GM18498 (cell line): ENCODE measurements around the gene GATD1.

Experiments
- ATAC-seq: cut with Tn5 transposase; IDR thresholded peaks from one replicate; pipeline ENCODE4 v1.9.1; 2021; ENCODE audit warnings: mild to moderate bottlenecking, moderate library complexity; ENCODE audit not compliant: unreplicated experiment

GATD1 gene

DNA sequence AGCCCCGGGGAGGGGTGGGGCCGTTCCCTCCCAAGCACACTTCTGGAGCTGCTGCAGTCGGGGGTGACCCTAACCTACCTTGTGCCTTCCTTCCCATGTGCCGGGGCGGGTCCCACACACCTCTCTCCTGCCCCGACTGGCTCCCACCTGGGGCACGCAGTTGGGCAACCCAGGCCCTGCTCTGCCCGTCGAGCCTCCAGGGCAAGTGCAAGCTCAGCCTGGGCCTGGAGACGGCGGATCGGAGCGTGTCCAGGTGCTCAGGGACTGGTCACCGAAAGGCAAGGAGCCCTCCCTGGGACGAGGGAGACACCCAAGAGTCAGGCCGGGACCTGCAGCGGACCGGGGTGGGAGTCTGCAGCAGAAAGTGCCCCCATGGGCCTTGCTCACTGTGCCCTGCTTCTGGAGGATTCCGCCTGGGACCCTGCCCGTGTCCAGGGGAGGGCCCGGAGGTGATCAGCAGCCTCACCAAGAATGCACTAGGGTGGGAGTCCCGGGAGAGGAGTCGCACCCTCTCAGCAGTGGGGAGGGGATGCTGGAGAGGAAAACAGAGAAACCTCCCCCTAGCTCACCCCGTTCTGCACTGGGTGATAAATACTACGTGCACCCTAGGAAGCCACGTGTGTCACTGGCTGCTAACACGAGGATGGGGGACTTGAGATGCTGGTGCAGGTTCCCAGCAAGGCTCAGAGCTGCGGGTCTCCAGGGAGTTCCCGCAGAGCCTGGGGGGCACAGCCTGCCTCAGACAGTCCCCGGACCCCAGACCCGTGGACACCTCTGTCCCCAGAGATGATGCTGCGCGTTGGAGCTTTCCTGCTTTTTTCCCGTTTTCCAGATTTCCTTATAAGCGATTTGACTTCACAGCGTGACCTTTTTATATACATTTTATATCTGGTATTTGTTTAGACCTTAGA, 5.2 kb upstream of the GATD1 start:
- ATAC-seq: no peak

DNA sequence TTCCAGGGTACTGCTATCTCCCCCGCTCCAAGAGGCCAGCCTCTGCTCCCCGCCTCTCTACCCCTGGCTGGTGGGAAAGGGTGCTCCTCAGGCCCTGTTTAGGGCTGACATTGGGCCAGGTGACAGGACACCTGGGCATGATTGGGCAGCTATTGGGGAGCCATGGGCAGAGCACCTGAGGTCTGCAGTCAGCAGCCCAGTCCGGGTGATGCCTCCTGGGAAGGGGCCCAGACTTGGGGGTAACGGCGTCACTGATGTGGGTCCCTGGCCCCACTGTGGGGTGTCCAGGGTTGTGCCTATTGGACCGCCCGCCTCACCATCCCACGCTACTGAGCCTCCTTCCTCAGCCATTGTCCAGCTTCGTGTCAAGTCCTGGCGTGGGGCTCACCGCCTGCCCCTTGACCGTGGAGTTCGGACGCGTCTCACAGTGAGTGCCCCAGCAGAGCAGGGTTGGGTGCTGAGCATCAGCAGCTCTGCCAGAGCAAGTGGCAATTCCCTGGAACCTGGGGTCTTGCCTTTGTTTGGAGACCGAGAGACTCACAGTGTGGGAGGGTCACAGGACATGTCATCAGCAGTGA, 2.8 kb upstream of the GATD1 start:
- no peak for ATAC-seq

DNA sequence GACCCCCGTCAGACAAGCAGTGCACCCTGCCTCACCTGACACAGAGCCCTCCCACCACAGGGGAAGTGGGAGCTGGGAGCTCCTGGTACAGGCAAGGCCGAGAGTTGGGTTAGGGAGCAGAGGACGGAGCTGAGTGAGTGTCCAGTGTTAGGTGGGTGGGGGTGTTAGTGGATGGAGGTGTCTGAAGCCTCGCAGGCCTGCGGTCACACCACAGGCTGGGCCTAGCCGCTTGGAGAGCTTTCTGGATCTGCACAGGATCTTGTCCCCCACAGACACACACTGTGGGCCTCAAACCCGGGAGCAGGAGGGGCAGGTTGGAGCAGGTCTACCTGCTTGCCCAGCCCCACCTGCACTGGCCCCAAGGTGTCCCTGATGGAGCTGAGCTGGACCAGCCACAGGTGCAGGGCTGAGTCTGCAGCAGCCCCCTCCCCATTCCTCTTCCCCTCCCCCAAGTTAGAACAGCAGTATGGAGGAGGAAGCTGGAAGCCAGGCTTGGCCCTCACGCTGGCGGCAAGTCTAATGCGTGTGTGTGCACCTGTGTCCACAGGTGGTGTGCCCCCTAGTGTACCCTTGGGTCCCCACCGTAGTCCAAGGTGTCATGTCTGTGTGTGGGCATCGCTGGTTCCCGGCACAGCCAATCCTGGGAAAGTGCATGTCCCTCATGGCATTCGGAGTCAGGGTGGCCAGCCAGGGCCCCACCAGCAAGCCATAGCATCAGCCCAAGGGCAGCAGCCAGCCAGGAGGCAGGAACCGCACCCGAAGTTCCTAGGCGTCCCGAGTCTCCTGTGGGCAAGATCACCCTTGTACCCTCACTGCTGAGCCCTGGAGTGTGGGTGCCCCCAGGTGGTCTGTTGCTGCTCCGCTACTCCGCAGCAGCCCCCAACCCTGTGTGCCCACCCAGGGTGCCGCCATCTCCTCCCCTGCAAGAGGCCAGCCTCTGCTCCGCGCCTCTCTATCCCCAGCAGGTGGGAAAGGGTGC, 2.0 kb upstream of the GATD1 start:
- ATAC-seq: no peak

DNA sequence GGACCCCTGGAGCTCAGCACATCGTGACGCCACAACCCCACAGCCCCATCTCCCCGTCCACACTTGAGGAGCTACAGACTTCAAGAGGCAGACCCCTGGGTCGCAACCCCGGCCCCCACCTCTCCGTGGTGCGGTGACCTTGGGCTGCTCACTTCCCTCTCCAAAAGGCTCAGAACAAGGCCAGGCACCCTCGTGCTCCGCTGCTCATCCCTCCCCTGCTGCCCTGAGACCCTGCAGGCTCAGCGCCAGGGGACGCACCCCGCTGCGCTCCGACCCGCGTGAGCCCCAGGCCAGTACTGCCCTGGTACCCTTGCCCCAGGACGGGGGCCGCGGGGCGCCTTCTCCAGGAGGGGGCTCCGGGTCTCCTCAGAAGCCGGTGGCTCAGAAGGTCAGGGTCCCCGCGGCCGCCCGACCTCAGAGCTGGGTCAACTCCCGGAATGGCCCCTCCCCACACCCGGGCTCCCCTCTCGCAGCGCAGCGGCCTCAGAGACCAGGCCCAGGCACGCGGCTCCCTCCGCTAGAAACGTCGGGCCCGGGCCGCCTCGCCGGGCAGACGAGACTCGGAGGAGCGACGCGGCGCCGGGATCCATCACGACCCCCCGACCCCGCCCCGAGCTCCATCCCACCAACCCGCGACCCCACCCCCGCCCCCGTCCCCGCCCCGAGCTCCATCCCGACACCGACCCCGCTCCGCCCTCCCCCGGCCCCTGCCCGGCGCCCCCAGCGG, 563 bp downstream of the GATD1 start:
- ATAC-seq: peak; percentile 42

DNA sequence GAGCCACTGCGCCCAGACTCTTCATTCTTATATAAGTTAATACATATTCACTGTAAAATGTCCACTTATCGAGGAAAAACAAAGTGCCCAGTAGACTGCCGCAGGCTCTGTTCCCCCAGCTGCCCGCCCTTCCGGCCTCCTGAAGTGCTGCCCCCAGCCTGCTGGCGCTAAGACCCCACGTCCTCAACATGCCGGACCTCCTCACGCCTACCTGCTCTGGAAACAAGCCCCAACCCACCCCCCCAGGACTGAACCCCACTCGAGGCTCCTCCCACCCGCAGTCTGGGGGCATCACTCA, 1.1 kb downstream of the GATD1 start:
- no peak for ATAC-seq

DNA sequence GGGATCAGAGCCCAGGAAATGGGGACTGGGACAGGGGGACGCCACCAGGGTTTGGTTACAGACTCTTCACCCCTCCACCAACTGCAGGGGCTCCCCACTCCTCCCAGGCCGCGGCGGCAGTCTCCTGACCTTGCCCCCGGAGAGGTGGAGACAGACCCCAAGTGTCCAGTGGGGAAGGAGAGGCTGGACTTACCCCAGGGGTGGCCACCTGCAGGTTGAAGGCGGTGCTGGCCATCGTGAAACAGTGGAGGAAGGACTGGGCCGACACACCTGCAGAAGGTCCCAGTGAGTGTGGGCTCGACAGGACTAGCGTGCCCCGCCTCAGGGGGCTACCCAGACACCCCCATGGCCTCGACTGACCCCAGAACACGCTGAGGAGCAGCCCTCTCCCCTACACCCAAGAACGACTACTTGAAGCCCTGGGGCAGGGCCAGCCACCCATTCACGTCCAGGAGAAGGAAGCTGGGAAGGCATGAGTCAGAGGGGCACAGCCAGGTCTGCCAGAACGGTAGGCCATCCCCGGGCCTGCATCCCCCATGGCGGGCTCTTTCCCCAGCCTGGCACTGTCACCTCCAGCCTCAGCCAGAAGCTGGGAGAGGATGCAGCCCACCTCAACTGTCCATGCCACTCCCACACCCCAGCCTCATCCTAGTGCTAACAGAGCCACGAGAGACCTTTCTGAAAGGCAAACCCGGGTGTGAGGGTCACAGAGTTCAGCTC, 2.3 kb downstream of the GATD1 start:
- no peak for ATAC-seq

DNA sequence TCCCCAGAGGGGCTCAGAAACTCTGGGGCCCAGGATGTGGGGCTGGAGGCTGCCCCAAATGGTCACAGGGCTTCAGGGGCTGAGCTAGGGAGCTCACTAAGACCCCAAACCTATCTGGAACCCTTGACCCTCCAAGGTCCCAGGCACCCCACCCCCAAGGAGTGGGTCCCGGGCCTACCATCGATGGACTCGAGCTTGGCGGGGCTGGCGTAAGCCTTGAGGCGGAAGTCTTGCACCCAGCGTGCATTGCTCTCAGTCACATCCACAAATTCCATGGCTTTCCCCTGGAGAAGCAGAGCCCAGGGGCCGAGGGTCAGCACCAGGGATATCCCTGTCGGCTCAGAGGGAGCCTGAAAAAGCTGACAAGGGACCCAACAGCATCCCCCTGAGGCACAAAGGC, 3.5 kb downstream of the GATD1 start:
- ATAC-seq: no peak

DNA sequence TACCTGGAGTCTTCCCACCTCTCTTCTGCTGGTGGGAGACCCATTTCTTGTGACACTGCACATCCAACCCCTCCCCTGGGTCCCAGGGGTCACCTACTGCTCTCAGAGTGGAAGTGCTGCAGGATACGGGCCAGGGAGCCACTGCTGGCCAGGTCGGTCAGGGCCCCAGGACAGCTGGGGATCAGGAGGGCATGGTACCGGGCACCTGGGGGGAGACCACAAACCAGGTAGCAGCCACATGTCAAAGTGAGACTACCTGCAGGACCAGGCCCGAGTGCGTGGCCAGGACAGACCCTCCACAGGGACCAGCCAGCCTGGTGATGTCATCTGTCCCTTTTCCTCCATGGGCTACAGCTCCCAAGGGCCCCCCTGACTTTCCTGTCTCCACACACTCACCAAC, 3.9 kb downstream of the GATD1 start:
- ATAC-seq: no peak

- no peak for ATAC-seq
Observed at GRCh38 chr11:772429-773390, 4.6 kb downstream of the GATD1 start.

GRCh38 chr11:771617-772204, 5.6 kb downstream of the GATD1 start:
- ATAC-seq: no peak

- ATAC-seq: no peak
Observed at GRCh38 chr11:770642-771616, 6.4 kb downstream of the GATD1 start.

DNA sequence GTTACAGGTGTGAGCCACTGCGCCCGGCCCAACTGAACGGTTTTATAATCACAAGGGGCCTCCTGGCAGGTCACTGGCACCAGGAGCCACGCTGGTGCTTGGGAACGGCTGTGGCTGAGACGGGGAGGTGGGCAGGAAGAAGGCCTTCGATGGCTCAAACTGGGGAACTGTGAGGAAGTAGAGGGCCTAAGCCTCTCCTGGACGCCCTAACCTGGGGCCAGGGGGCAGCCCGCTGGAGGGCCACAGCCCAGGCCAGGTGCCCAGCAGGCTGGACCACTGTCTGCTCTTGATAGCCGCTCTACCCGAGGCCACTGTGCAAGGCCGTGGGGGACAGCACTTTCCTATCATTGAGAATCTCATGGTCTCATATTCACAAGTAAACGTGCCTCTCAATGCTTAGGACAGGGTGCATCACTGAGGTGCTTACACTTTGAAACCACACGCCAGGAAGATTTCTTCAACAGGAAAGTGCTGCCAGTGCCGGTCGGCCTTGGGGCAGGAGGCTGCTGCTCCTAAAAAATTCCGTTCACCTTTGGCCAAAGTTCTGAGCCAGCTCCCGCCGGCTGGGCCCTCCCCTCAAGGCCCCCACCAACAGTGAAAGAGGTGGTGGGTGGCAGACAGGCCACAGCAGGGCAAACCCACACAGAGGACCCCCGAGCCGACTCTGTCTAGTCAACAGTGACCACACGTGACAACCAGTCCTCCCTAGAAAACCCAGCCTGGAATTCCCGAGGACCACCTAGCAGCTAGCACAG, 7.2 kb downstream of the GATD1 start:
- ATAC-seq: no peak

DNA sequence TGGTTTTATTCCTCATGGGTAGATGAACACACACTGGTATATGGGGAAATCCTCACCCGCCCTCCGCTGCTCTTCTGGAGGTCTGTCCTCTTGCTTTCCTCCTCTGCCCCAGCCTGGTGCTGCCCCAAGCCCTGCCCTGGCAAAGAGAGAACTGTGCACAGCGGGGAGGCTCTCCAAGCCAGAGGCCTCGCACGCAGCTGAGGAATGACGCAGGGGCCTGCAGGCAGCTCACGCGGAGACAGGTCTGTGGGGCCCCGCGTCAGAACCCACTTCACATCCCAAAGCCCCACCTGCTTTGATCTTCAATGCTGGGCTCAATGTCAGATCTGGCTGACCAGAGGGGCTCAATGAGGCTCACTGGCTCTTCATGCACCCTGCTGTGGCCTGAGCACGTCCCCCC, 10.0 kb downstream of the GATD1 start:
- no peak for ATAC-seq

- ATAC-seq: no peak
Observed at GRCh38 chr11:766936-767210, 10.4 kb downstream of the GATD1 start.

- no peak for ATAC-seq
Observed at GRCh38 chr11:766106-766935, 11.0 kb downstream of the GATD1 start.

- no peak for ATAC-seq
Observed at GRCh38 chr11:765802-766091, 11.5 kb downstream of the GATD1 start.
